GM10847 (cell line): ENCODE results near the gene SSBP4.

Experiments used
- POLR2A ChIP-seq: IDR thresholded peaks from 2 replicates; pipeline ENCODE4 v1.6.1; 2011; ENCODE audit not compliant: insufficient read length; ENCODE audit errors: extremely low read depth

The SSBP4 gene

DNA sequence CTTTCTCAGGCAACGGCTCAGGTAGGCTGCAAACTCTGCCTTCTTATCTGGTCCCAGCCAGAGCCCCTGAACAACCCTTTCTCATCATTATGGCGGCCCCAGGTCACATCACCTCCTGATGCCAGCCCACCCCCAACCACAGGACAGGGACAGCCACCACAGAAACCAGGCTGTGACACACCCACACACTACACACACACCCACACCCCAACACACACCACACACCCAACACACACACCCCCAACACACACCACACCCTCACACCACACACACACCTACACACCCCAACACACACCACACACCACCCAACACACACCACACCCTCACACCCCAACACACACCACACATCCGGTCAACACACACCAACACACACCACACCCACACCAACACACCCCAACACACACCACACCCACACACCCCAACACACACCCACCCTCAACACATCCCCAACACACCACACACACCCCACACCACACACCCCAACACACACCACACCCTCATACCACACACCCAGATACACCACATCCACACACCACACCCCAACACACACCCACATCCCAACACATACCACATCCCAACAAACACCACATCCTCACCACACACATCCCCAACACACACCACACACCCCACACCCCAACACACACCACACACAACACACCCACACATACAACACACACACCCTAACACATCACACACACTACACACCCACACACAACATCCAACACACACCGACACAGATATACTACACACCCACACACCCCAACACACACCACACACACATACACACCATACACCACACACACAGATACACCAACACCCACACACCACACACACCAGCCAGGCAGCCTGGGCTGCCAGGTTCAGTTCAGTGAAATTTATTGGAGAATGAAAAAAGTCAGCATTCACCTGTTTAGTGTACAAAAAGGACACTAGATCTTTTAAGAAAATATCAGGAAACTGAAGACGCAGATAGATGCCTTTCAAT is 22.9 kb downstream of the SSBP4 start:
- no peak for TF ChIP-seq POLR2A

DNA sequence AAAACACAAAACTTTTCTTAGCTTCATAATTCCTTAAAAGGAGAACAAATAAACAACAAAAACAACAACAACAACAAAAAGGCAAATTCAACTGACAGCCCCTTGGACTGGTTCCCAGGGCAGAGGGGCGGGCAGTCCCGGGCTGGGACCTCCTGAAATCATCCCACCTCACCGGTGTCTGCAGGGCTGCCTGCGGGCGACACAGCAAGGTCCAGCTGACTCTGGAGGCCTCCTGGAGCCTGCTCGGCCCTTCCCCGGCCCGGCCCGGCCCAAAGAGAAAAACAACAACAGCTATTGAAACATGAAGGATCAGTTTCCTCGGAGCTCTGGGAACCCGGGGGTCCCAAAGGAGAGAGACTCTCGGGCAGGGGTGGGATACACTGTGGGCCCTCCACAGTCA is 23.7 kb downstream of the SSBP4 start:
- TF ChIP-seq POLR2A, result no peak

DNA sequence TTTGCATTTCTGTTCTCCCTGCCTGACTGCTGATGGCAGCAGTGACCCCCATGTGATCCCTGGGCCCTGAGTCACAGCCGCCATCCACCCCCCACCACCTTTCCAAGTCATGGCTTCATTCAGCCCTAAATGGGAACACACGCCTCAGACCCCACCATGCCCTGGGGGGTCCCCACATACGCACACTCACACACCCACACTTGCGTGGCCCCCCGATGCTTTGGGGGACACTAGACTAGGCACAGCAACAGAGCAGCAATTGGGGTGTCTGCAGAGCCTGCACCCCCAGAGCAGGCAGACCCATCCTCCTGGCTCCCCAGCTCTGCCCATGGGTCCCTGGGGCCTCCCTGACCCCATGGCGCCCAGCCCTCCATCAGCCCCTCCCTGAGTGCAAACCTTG is 24.2 kb downstream of the SSBP4 start:
- no peak for TF ChIP-seq POLR2A

DNA sequence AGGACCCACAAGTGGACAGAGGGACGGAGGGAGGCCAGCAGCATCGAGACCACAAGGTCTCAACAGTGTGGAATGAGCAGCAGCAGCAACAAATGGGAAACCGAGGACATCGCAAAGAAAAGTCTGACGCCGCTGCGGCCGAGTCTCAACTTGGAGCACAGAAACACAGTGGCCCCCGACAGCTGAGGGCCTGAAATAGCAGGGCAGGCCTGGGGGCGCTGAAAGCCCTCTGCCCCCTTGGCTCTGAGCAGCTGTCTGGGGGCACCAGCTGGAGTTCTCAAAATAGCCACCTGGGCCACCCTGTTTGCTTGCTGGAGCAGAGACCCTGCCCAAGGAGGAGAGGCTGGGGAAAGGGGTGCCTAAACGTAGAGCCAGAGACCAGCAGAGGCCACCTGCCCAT is 24.6 kb downstream of the SSBP4 start:
- no peak for TF ChIP-seq POLR2A

DNA sequence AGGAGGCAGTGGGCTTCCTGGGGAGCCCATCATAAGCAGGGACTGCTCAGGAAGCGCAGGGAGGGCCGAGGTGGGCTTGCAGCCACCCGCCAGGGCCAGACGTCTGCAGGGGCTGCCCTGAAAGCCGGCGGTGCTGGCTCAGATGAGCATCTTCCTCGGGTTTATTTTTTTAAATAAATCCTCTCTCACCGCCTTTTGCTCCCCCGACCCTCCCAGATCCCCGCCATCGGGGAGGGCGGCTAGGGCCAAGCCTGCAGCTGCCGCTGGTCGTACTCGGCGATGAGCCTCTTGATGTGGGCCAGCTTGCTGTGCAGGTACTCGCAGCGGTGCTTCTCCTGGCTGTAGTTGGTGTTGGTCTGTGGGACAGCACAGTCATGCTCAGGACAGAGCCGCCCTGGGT is 25.3 kb downstream of the SSBP4 start:
- TF ChIP-seq POLR2A, result no peak

DNA sequence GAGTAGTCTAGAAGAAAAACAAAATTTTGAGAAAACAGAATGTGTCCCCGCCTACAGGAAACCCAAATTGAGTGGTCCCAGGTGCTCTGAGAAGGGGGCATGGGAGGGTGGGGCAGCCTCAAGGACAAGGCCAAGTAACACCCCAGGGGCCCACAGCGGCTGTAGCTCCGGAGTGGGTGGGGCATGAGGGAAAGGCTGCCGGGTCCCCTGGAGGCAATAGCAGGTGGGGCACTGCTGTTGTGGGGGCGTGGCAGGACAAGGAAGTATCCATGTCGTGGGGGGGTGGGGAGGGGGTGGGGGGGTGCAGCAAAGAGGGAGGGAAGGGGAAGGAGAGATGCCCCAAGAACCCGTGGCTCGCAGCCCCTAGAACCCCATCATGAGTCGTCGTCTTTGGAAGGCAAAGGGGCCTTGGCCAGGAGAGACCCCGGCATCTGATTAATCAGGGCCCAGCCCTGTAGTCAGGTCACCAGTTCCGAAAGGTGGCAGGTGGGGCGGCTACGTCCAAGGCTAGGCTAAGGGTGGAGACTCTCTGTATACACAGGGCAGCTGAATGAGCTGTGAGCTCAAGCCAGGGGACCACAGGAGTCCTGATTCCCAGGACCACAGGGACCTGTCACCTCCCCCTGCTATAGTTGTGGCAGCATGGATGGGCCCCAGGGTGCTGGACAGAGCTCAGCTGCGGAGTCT is 26.2 kb downstream of the SSBP4 start:
- TF ChIP-seq POLR2A, result no peak

DNA sequence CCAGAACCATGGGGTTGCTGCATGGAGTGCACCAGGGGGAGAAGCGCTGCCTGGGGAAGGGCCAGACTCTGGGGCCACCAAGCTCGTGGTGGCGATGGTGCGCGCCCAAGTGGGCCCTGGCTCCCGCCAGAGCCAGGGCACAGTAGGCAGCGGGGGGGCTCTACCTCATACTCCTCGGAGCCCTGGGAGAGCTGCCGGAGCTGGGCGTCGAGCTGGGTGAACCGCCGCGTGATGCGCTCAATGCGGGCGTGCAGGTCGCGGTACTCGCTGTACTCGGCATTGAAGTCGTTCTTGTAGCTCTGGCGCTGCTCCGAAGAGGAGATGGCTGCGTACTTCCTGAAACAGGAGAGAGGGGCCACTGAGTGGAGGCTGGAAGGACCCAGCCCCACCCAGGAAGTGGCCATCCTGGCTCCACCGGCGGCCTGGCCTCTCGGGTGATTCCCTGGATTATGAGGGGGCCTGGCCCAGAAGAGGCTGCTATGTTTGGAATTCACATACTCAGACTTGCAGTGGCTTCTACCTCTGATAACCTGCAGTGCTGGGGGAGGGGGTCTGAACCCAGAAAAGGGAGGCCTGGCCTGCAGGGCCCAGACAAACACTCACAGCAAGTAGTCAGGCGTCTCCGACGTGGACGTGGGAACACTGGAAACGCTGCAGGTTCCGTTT is 27.1 kb downstream of the SSBP4 start:
- TF ChIP-seq POLR2A, result no peak

DNA sequence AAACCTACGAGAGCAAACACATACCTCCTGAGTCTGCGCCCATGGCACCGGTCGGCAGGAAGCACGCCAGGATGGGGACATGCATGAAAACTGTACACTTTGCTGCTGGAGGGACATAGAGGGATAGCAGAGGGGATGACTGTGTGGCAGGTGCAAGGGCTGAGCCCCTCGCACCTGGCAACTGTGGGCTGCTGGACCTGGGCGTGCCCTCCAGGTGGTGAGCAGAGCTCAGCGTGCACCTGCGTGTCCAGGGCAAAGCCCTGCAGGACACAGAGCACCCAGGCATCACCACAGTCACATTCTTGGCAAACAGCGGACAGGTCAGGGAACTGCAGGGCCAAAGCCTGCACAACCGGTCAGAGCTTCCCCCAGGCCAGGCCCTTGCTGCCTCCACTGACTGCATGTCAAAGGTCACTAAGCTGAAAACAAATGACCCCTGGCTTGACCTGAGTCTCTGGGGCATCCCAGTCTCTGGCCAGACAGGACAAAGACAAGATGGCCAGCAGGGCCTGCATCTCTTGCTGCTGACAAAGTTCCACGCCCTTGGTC is 27.7 kb downstream of the SSBP4 start:
- no peak for TF ChIP-seq POLR2A

DNA sequence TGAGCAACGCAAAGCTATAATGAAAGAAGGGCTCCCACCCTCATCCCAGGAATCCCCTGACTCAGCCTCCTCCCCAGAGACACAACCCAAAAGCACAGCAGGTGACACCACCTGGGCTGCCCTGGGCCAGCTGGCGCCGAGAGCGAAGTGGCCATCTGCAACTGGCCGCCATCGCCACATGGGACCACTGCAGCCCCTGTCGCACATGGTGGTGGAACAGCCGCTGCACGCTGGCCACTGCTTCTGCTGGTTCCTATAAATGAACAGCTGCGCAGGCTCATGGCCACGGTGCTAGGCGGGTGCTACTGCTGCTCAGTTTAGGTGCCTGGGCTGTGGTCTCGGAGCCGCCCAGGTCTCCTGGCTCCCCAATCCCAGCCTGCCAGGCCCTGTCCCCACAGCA is 30.4 kb downstream of the SSBP4 start:
- no peak for TF ChIP-seq POLR2A

DNA sequence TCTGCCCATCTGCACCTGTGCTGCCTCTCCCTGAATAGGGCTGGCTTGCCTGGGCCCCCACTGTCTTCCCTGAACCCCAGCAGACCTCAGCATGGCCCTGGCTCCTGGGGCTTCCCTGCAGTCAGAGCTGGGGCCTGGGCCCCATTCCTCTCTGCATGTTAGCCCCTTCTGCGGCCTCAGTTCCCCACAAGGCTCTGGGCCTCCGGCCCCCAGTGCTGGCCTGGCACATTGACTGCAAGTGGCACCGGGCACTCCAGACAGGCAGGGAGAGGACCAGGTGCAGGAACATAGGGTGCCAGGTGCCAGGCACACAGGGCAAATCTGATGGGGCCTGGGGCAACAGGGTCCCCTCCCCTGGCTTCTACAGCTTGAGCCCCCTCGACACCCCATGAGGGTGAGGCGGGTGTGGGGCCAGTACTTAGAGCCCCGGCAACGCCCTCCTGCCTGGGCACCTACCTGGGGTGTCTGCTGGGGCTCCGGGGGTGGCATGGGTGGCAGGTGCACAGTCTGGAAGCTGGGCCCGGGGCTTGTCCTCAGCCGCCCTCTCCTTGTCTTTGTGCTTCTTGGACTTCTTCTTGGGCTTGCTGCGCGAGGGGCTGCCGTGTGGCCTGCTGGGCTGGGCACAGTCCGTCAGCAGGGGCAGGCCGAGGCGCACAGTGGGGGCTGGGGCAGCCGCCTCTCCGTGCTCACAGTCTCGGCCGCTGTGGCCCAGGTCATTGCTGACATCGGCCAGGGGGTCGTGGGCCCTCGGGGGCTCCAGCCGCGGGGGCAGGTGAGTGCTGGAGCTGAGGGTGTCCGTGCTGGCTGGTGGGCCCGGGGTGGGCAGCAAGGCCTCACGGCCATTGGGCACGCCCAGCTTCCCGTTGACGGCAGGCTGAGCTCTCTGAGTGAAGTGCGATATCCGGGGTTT is 31.1 kb downstream of the SSBP4 start:
- no peak for TF ChIP-seq POLR2A

DNA sequence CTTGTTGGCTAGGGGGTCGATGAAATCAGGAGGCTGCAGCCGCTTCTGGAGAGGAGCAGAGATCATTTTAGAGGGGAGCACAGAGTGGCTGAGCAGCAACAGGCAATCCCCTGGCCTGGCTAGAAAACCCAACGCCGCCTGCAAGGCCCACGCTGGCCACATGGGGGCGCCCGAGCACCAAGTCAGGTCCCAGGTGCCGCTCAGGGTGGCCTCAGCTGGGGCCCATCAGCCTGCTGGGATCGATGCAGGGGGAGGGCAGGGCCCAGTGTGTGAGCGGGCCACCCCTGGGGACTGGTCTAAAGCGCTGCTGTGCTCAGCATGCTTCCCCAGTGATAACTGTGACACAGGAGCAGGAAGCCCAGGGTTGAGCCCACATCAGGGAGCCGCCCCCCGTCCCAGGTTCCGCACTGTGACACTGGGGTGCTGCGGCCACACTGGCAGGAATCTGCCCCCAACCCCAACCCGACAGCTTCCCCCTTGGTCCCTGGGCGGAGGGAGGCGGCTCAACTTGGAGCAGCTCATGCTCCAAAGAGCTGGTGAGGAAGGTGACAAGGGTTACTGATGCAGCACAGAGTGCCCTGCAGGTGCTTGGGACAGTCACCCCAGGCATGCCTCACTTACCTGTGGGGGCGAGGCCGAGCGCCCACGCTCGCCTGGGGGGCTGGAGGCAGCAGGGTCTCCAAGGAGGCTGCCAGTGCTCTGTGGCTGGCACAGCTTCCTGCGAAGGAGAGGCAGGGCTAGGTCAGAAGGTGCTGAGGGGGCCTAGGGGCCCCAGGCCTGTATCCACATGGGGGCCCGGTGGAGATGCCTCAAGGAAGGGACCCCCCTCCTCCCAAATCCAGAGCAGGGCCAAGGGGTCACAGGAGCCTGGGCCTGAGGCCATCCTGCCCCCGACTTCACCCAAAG is 32.0 kb downstream of the SSBP4 start:
- TF ChIP-seq POLR2A, result no peak

DNA sequence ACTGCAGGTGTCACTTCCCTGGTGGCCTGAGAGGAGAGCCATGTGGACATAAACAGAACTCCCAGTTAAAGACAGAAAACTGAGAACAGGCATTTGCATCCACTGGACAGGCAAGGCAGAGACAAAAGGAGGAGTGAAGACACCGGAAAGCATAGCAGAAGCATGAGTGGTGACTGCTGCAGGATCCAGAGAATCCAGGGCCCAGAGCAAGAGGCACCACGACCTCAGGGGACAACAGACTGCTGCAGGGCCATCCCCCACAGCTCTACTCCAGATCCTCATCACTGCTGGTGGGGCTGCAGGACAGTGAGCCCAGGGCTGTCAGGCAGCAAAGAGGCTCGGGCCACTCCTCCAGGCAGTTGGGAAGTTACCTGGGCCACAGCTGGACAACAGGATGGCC is 33.2 kb downstream of the SSBP4 start:
- TF ChIP-seq POLR2A, result no peak

DNA sequence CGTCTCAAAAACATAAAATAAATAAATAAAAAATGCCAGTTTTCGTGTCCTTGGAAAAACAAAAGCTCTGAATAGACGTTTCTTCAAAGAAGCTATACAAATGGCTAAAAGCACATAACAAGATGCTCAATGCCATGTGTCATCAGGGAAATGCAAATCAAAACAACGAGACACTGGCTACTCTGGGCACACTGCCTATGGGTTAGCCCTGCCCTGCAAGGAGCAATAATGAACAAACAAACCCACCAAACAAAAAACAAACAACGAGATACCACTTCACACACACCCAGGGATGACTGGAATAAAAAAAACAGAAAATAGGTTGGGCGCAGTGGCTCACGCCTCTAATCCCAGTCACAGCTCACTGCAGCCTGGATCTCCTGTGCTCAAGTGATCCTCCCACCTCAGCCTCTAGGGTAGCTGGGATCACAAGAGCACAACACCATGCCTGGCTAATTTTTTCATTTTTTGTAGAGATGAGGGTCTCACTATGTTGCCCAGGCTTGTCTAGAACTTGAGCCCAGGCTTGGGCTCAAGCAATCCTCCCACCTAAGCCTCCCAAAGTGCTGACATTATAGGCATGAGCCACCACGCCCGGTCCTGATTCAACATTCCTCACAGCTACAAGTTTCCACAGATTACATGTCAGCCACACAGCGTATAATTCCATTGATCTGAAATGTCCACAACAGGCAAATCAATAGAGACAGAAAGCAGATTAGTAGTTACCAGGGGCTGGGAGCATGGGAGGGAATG is 34.2 kb downstream of the SSBP4 start:
- TF ChIP-seq POLR2A, result no peak
